WTC11 (cell line): Measurements from ENCODE around the gene MAGEA3. TPM values are rescaled to one million over a fixed set of nuclear protein-coding genes. Genes with fewer than 3 reads are reported as not detected.

Source experiments
- ATAC-seq: fragments of 200-7000 bp; cut with Tn5 transposase; 2 replicates; pipeline ENCODE4 v1.10.0; 2021; ENCODE audit warnings: mild to moderate bottlenecking, moderate library complexity
- CTCF ChIA-PET: fragments of 300-600 bp; sonication (Branson Sonifier 250); formaldehyde crosslinking; loops from one replicate; lab custom pipeline; 2021; ENCODE audit warnings: antibody characterized with exemption; lab: Charles Lee
- POLR2A ChIA-PET: fragments of 350-600 bp; sonication (Branson Sonifier 250); formaldehyde crosslinking; loops from one replicate; lab custom pipeline; 2021; ENCODE audit warnings: antibody characterized with exemption; lab: Charles Lee
- DNase-seq: peaks from one replicate; pipeline ENCODE4 v3.0.0; 2021; ENCODE audit warnings: low spot score
- H3K27ac Mint-ChIP-seq: 2 replicates; pipeline ENCODE4 v1.8.0; 2021; ENCODE audit warnings: mixed read lengths
- H3K27me3 Mint-ChIP-seq: 2 replicates; pipeline ENCODE4 v1.8.0; 2021; ENCODE audit warnings: low read depth, mild to moderate bottlenecking, moderate library complexity, mixed read lengths
- H3K36me3 Mint-ChIP-seq: 2 replicates; pipeline ENCODE4 v1.8.0; 2021; ENCODE audit warnings: mixed read lengths
- H3K4me1 Mint-ChIP-seq: 2 replicates; pipeline ENCODE4 v1.8.0; 2022; ENCODE audit warnings: mixed read lengths
- H3K4me3 Mint-ChIP-seq: 2 replicates; pipeline ENCODE4 v1.8.0; 2021; ENCODE audit warnings: mild to moderate bottlenecking, moderate library complexity, mixed read lengths
- H3K9me3 Mint-ChIP-seq: 2 replicates; pipeline ENCODE4 v1.8.0; 2021; ENCODE audit warnings: mixed read lengths
- AR ChIP-seq: fragments of 250-450 bp; sonication (Bioruptor Pico); IDR thresholded peaks from 2 replicates; pipeline ENCODE4 v1.9.0; 2021; ENCODE audit warnings: mild to moderate bottlenecking
- ATF3 ChIP-seq: sonication (generic); formaldehyde crosslinking; conservative IDR thresholded peaks from 2 replicates; pipeline ENCODE4 v1.8.1; 2022; ENCODE audit warnings: mild to moderate bottlenecking, missing genetic modification reagents
- CDX4 ChIP-seq: fragments of 250-450 bp; sonication (Bioruptor Pico); IDR thresholded peaks from 2 replicates; pipeline ENCODE4 v1.9.0; 2021; ENCODE audit warnings: moderate library complexity, mild to moderate bottlenecking, inconsistent platforms, borderline replicate concordance
- CREB1 ChIP-seq: sonication (generic); formaldehyde crosslinking; IDR thresholded peaks from 2 replicates; pipeline ENCODE4 v1.8.0; 2023; ENCODE audit warnings: mild to moderate bottlenecking, missing genetic modification reagents
- E2F4 ChIP-seq: sonication (generic); formaldehyde crosslinking; IDR thresholded peaks from 2 replicates; pipeline ENCODE4 v1.8.1; 2022; ENCODE audit warnings: low read depth, mild to moderate bottlenecking, moderate library complexity, missing genetic modification reagents, borderline replicate concordance
- ETV6 ChIP-seq: sonication (generic); formaldehyde crosslinking; IDR thresholded peaks from 2 replicates; pipeline ENCODE4 v1.8.1; 2022; ENCODE audit warnings: mild to moderate bottlenecking, missing genetic modification reagents
- FOXJ3 ChIP-seq: sonication (generic); formaldehyde crosslinking; IDR thresholded peaks from 2 replicates; pipeline ENCODE4 v1.9.0; 2021; ENCODE audit warnings: missing genetic modification reagents, mild to moderate bottlenecking, borderline replicate concordance
- FOXP1 ChIP-seq: sonication (generic); formaldehyde crosslinking; IDR thresholded peaks from 2 replicates; pipeline ENCODE4 v1.8.0; 2022; ENCODE audit warnings: missing genetic modification reagents, mild to moderate bottlenecking, moderate library complexity, borderline replicate concordance
- FOXP4 ChIP-seq: sonication (generic); formaldehyde crosslinking; IDR thresholded peaks from 2 replicates; pipeline ENCODE4 v1.8.0; 2022; ENCODE audit warnings: mild to moderate bottlenecking, missing genetic modification reagents
- GABPB1 ChIP-seq: sonication (generic); formaldehyde crosslinking; IDR thresholded peaks from 2 replicates; pipeline ENCODE4 v1.8.1; 2023; ENCODE audit warnings: mild to moderate bottlenecking, missing genetic modification reagents
- IRF2 ChIP-seq: sonication (generic); formaldehyde crosslinking; IDR thresholded peaks from 2 replicates; pipeline ENCODE4 v1.8.0; 2022; ENCODE audit warnings: low read depth, missing genetic modification reagents, borderline replicate concordance
- MAX ChIP-seq: sonication (generic); formaldehyde crosslinking; IDR thresholded peaks from 2 replicates; pipeline ENCODE4 v1.8.0; 2022; ENCODE audit warnings: mild to moderate bottlenecking, missing genetic modification reagents
- NR1H2 ChIP-seq: sonication (generic); formaldehyde crosslinking; IDR thresholded peaks from 2 replicates; pipeline ENCODE4 v1.9.0; 2021; ENCODE audit warnings: mild to moderate bottlenecking, moderate library complexity, missing genetic modification reagents
- NR3C1 ChIP-seq: sonication (generic); formaldehyde crosslinking; conservative IDR thresholded peaks from 2 replicates; pipeline ENCODE4 v1.8.1; 2023; ENCODE audit warnings: low read depth, mild to moderate bottlenecking, missing genetic modification reagents
- RELA ChIP-seq: sonication (generic); formaldehyde crosslinking; IDR thresholded peaks from 2 replicates; pipeline ENCODE4 v1.8.1; 2022; ENCODE audit warnings: missing genetic modification reagents, mild to moderate bottlenecking, borderline replicate concordance
- SMAD3 ChIP-seq: sonication (generic); formaldehyde crosslinking; IDR thresholded peaks from 2 replicates; pipeline ENCODE4 v1.8.0; 2022; ENCODE audit warnings: missing genetic modification reagents, mild to moderate bottlenecking, borderline replicate concordance
- SMAD4 ChIP-seq: sonication (generic); formaldehyde crosslinking; IDR thresholded peaks from 2 replicates; pipeline ENCODE4 v1.8.0; 2022; ENCODE audit warnings: mild to moderate bottlenecking, missing genetic modification reagents
- TEAD1 ChIP-seq: sonication (generic); formaldehyde crosslinking; IDR thresholded peaks from 2 replicates; pipeline ENCODE4 v1.8.0; 2022; ENCODE audit warnings: mild to moderate bottlenecking, missing genetic modification reagents
- ZBTB43 ChIP-seq: sonication (generic); formaldehyde crosslinking; IDR thresholded peaks from 2 replicates; pipeline ENCODE4 v1.8.1; 2023; ENCODE audit warnings: mild to moderate bottlenecking, missing genetic modification reagents
- ZNF281 ChIP-seq: sonication (generic); formaldehyde crosslinking; IDR thresholded peaks from 2 replicates; pipeline ENCODE4 v1.8.0; 2023; ENCODE audit warnings: mild to moderate bottlenecking, missing genetic modification reagents
- ZSCAN18 ChIP-seq: fragments of 250-450 bp; sonication (Bioruptor Pico); IDR thresholded peaks from 2 replicates; pipeline ENCODE4 v2.1.2; 2022; ENCODE audit warnings: mild to moderate bottlenecking, moderate library complexity
- total RNA-seq: library from RNA; stranded (reverse); gene quantifications from 3 replicates; pipeline ENCODE4 v1.2.3, GENCODE V29; 2021

MAGEA3 gene
- total RNA-seq, 1 experiment from 2014 or later = 1.8 TPM

GRCh38 chrX:152652467-152652866 is 46.1 kb upstream of the MAGEA3 start:
- no peaks in the 10 kb centered on the region for H3K4me1 Mint-ChIP-seq
- POLR2A ChIA-PET = no interaction called here
- TF ChIP-seq SMAD4 (CRISPR knock-in tag) (no peak), ETV6 (CRISPR knock-in tag) (no peak), RELA (no peak), CDX4 (CRISPR knock-in tag) (no peak), FOXJ3 (CRISPR knock-in tag) (no peak), MAX (CRISPR knock-in tag) (no peak), NR1H2 (CRISPR knock-in tag) (no peak), GABPB1 (no peak), ZSCAN18 (CRISPR knock-in tag) (no peak), ZNF281 (no peak), IRF2 (no peak), FOXP4 (no peak), FOXP1 (CRISPR knock-in tag) (no peak)
- TF ChIP-seq, all 79 proteins: peak for 0
- H3K4me3 Mint-ChIP-seq = no peak overlapping the region
- H3K27me3 Mint-ChIP-seq = no peaks in the 10 kb centered on the region
- H3K9me3 Mint-ChIP-seq = no peaks in the 10 kb centered on the region
- CTCF ChIA-PET = no interaction called here
- peaks cover 45% of the 10 kb centered on the region for H3K36me3 Mint-ChIP-seq
- ATAC-seq = no peak
- H3K27ac Mint-ChIP-seq = no peak overlapping the region
- DNase-seq = no peak

- no peaks in the 10 kb centered on the region for H3K4me1 Mint-ChIP-seq
- no peaks in the 10 kb centered on the region for H3K9me3 Mint-ChIP-seq
- POLR2A ChIA-PET = no interaction called here
- H3K36me3 Mint-ChIP-seq = peaks cover 17% of the 10 kb centered on the region; the same call in 1 of the 2 replicates
- DNase-seq (no peak), ATAC-seq (no peak)
- no peak overlapping the region for H3K27ac Mint-ChIP-seq
- no peak overlapping the region for H3K4me3 Mint-ChIP-seq
- CTCF ChIA-PET = interaction anchor here (0.9 to 4.2 kb wide), 4 partner anchors 14 to 165 kb away, joined by 3 to 41 read pairs (median 13); no protein-coding TSS in a partner anchor
- H3K27me3 Mint-ChIP-seq = no peaks in the 10 kb centered on the region
- no peak for TF ChIP-seq ZBTB43
- TF ChIP-seq TEAD1 (CRISPR knock-in tag) = no peak
- TF ChIP-seq AR = no peak
- no peak for TF ChIP-seq CREB1 (CRISPR knock-in tag)
- no peak for TF ChIP-seq E2F4
- no peak for TF ChIP-seq NR3C1 (CRISPR knock-in tag)
- no peak for TF ChIP-seq SMAD3
- TF ChIP-seq CDX4 (CRISPR knock-in tag) = no peak
- TF ChIP-seq ATF3 (CRISPR knock-in tag) = no peak
Observed at GRCh38 chrX:152656087-152656486, 42.5 kb upstream of the MAGEA3 start.
